ENCODE results near the gene TMEM141.
"Not testable (repeated sequence)": the region's sequence is repeated elsewhere in the genome, so short reads cannot be mapped to it uniquely, and the experiment has no call there.

The TMEM141 gene

GRCh38 chr9:136762221-136762691 lies 28.9 kb upstream of the TMEM141 start:
- Mint-ChIP-seq H3K4me1 (peaks cover 6% of the 10 kb centered on the region), H3K9me3 (no peaks in the 10 kb centered on the region), H3K27ac (no peak overlapping the region), H3K4me3 (no peak overlapping the region), H3K27me3 (peaks cover 8% of the 10 kb centered on the region), H3K36me3 (no peaks in the 10 kb centered on the region)

GRCh38 chr9:136762915-136763648 lies 28.1 kb upstream of the TMEM141 start:
- Mint-ChIP-seq H3K27me3 (peaks cover 8% of the 10 kb centered on the region), H3K4me3 (no peak overlapping the region)

GRCh38 chr9:136763649-136764035 lies 27.5 kb upstream of the TMEM141 start:
- no peaks in the 10 kb centered on the region for H3K9me3 Mint-ChIP-seq
- peaks cover 6% of the 10 kb centered on the region for H3K4me1 Mint-ChIP-seq
- no peak overlapping the region for H3K27ac Mint-ChIP-seq
- peaks cover 8% of the 10 kb centered on the region for H3K27me3 Mint-ChIP-seq
- H3K4me3 Mint-ChIP-seq, result no peak overlapping the region
- no peaks in the 10 kb centered on the region for H3K36me3 Mint-ChIP-seq

More at GRCh38 chr9:136762915-136763648, 28.1 kb upstream of the TMEM141 start:
- no peak overlapping the region for H3K27ac Mint-ChIP-seq
- no peaks in the 10 kb centered on the region for H3K9me3 Mint-ChIP-seq
- peaks cover 6% of the 10 kb centered on the region for H3K4me1 Mint-ChIP-seq
- H3K36me3 Mint-ChIP-seq, result no peaks in the 10 kb centered on the region

- H3K27ac Mint-ChIP-seq, result no peak within 1 kb of the TSS
- H3K9me3 Mint-ChIP-seq, result no peaks in the 10 kb centered on the region
- no peaks in the 10 kb centered on the region for H3K36me3 Mint-ChIP-seq
- no peak within 1 kb of the TSS for H3K4me3 Mint-ChIP-seq
- peaks cover 8% of the 10 kb centered on the region for H3K27me3 Mint-ChIP-seq
- peaks cover 6% of the 10 kb centered on the region for H3K4me1 Mint-ChIP-seq
Observed at GRCh38 chr9:136764301-136764891, 26.7 kb upstream of the TMEM141 start, which contains the start of gene LCN15. TSS of gene LCN15 (minus strand) at chr9:136764518. CDS start at chr9:136764488, 30 bp downstream.

GRCh38 chr9:136765041-136765440 lies 26.1 kb upstream of the TMEM141 start:
- H3K4me3 Mint-ChIP-seq, result no peak overlapping the region
- peaks cover 8% of the 10 kb centered on the region for H3K27me3 Mint-ChIP-seq
- H3K9me3 Mint-ChIP-seq, result no peaks in the 10 kb centered on the region
- peaks cover 6% of the 10 kb centered on the region for H3K4me1 Mint-ChIP-seq
- no peaks in the 10 kb centered on the region for H3K36me3 Mint-ChIP-seq
- H3K27ac Mint-ChIP-seq, result no peak overlapping the region

GRCh38 chr9:136765745-136766409 lies 25.3 kb upstream of the TMEM141 start:
- not testable (repeated sequence) for H3K4me3 Mint-ChIP-seq, H3K27me3 Mint-ChIP-seq

GRCh38 chr9:136766410-136767120 lies 24.6 kb upstream of the TMEM141 start:
- H3K27me3 Mint-ChIP-seq, H3K9me3 Mint-ChIP-seq, H3K4me3 Mint-ChIP-seq, H3K4me1 Mint-ChIP-seq, H3K36me3 Mint-ChIP-seq: not testable (repeated sequence)
- H3K27ac Mint-ChIP-seq, result peak overlapping the region; percentile 70

More at GRCh38 chr9:136765745-136766409, 25.3 kb upstream of the TMEM141 start:
- not testable (repeated sequence) for H3K4me1 Mint-ChIP-seq, H3K27ac Mint-ChIP-seq, H3K9me3 Mint-ChIP-seq, H3K36me3 Mint-ChIP-seq

- Mint-ChIP-seq H3K9me3 (no peaks in the 10 kb centered on the region), H3K36me3 (no peaks in the 10 kb centered on the region), H3K4me3 (no peak overlapping the region), H3K27me3 (peaks cover 4% of the 10 kb centered on the region), H3K27ac (no peak overlapping the region), H3K4me1 (peaks cover 6% of the 10 kb centered on the region)
Observed at GRCh38 chr9:136769710-136770191, 21.4 kb upstream of the TMEM141 start.

GRCh38 chr9:136771907-136772415 lies 19.2 kb upstream of the TMEM141 start:
- H3K27me3 Mint-ChIP-seq, result peaks cover 2% of the 10 kb centered on the region
- peaks cover 2% of the 10 kb centered on the region for H3K4me1 Mint-ChIP-seq
- H3K27ac Mint-ChIP-seq, result no peak overlapping the region
- H3K36me3 Mint-ChIP-seq, result no peaks in the 10 kb centered on the region
- no peaks in the 10 kb centered on the region for H3K9me3 Mint-ChIP-seq
- H3K4me3 Mint-ChIP-seq, result no peak overlapping the region

- Mint-ChIP-seq H3K9me3 (no peaks in the 10 kb centered on the region), H3K4me1 (no peaks in the 10 kb centered on the region), H3K36me3 (no peaks in the 10 kb centered on the region), H3K27me3 (peaks cover 3% of the 10 kb centered on the region), H3K27ac (no peak overlapping the region), H3K4me3 (no peak overlapping the region)
Observed at GRCh38 chr9:136773386-136774044, 17.6 kb upstream of the TMEM141 start.

GRCh38 chr9:136774416-136775045 lies 16.6 kb upstream of the TMEM141 start:
- Mint-ChIP-seq H3K4me3 (no peak overlapping the region), H3K27me3 (peaks cover 3% of the 10 kb centered on the region), H3K9me3 (no peaks in the 10 kb centered on the region), H3K4me1 (no peaks in the 10 kb centered on the region), H3K27ac (no peak overlapping the region), H3K36me3 (no peaks in the 10 kb centered on the region)

GRCh38 chr9:136775191-136775590 lies 16.0 kb upstream of the TMEM141 start:
- H3K4me3 Mint-ChIP-seq, result no peak overlapping the region
- no peak overlapping the region for H3K27ac Mint-ChIP-seq
- no peaks in the 10 kb centered on the region for H3K36me3 Mint-ChIP-seq
- no peaks in the 10 kb centered on the region for H3K4me1 Mint-ChIP-seq
- H3K27me3 Mint-ChIP-seq, result peaks cover 3% of the 10 kb centered on the region
- no peaks in the 10 kb centered on the region for H3K9me3 Mint-ChIP-seq

GRCh38 chr9:136776947-136777346 lies 14.2 kb upstream of the TMEM141 start:
- no peaks in the 10 kb centered on the region for H3K36me3 Mint-ChIP-seq
- no peaks in the 10 kb centered on the region for H3K9me3 Mint-ChIP-seq
- H3K27me3 Mint-ChIP-seq, result peaks cover 3% of the 10 kb centered on the region
- H3K27ac Mint-ChIP-seq, result no peak overlapping the region
- no peaks in the 10 kb centered on the region for H3K4me1 Mint-ChIP-seq
- H3K4me3 Mint-ChIP-seq, result no peak overlapping the region

- H3K27ac Mint-ChIP-seq, result no peak overlapping the region
- no peaks in the 10 kb centered on the region for H3K9me3 Mint-ChIP-seq
- H3K4me3 Mint-ChIP-seq, result no peak overlapping the region
- H3K27me3 Mint-ChIP-seq, result peaks cover 3% of the 10 kb centered on the region
- H3K4me1 Mint-ChIP-seq, result no peaks in the 10 kb centered on the region
- no peaks in the 10 kb centered on the region for H3K36me3 Mint-ChIP-seq
Observed at GRCh38 chr9:136777359-136777758, 13.8 kb upstream of the TMEM141 start.
